Measurements from ENCODE around the gene SET. TPM values are rescaled to one million over a fixed set of nuclear protein-coding genes. Genes with fewer than 3 reads are reported as not detected.
"Not testable (repeated sequence)": the region's sequence is repeated elsewhere in the genome, so short reads cannot be mapped to it uniquely, and the experiment has no call there.

SET gene
- total and polyA plus RNA-seq, 2 donors (not counting 1 experiment from before 2014, with no cell fraction given): 54.9 to 309 TPM

DNA sequence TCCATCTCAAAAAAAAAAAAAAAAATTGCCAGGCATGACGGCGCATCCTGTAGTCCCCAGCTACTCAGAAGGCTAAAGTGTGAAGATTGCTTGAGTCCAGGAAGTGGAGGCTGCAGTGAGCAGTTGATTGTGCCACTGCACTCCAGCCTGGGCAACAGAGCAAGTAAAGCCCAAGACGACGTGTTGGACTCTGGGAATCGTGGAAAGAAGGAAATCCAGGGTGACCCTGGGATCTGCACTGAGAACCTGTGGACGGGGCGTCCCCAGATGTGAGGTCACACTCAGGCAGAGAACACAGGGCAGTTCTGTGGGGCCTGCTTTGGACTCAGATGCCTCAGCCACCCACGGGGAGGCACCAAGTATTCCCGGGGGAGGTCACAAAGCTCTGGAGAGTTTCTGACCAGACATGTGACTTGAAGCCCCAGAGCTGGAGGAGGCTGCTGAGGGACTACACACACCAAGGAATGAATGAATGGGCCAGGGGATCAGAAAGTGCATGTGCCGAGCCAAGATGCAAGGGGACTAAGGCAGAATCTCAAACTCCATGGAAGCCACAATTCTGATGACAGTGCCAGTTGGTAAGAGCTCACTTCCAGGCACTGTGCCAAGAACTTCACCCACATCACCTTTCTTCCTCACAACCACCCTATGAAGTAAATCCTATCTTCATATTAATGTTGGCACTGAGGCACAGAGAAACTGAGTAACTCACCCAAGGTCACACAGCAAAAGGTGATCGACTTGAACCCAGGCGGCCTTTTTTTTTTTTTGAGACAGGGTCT is 45.3 kb upstream of the SET start:
- intact Hi-C loops (cut with micrococcal nuclease): no loop called here
- Histone ChIP-seq H3K9me3 (ENCODE audit: control extremely low read depth in 1 of 3, control insufficient read depth in 2 of 3, insufficient read depth in 1 of 3, low read length in 2 of 3) (no peaks in the 10 kb centered on the region), H3K79me2 (ENCODE audit: control insufficient read depth, insufficient read depth, low read length) (peaks cover 50% of the 10 kb centered on the region), H2AFZ (ENCODE audit: insufficient read depth, low read depth, low read length, poor library complexity, severe bottlenecking) (no peak overlapping the region), H3K9ac (ENCODE audit: low read length) (no peak overlapping the region), H3K36me3 (replicated peaks in 1 of 2; ENCODE audit: control extremely low read depth in 1 of 2, control insufficient read depth in 1 of 2, extremely low read depth in 1 of 2, insufficient read depth in 2 of 2, low read length in 1 of 2) (peaks cover 0 to 12% of the 10 kb centered on the region in 2 experiments), H3K4me3 (ENCODE audit: control extremely low read depth in 1 of 5, extremely low read depth in 1 of 5, insufficient read depth in 1 of 5, low read depth in 2 of 5, low read length in 4 of 5) (no peak overlapping the region), H3K4me2 (replicated peaks; ENCODE audit: low read depth, low read length, poor library complexity, severe bottlenecking) (peak overlapping the region; percentile 32), H3K27me3 (replicated peaks in 1 of 4; ENCODE audit: control extremely low read depth in 1 of 4, control insufficient read depth in 3 of 4, insufficient read depth in 4 of 4, low read length in 3 of 4) (no peaks in the 10 kb centered on the region), H4K20me1 (ENCODE audit: control insufficient read depth, insufficient read depth, low read length, poor library complexity, severe bottlenecking) (no peaks in the 10 kb centered on the region), H3K4me1 (ENCODE audit: control insufficient read depth in 2 of 2, insufficient read depth in 2 of 2, low read length in 2 of 2) (peaks cover 6 to 15% of the 10 kb centered on the region in 2 donors), H3K27ac (ENCODE audit: low read length in 2 of 2) (peak overlapping the region; percentile 29 to 56)
- ChIA-PET CTCF (interaction anchor here (0.7 to 1.0 kb wide), 2 partner anchors 77 to 175 kb away, joined by 3 read pairs; partner anchors contain the start of gene ENDOG), POLR2A (interaction anchor here (0.6 to 1.0 kb wide), 3 partner anchors 8 to 1780 kb away, joined by 3 to 7 read pairs (median 5); no protein-coding TSS in a partner anchor)
- Mint-ChIP-seq H3K27ac (peak overlapping the region; percentile 92), H3K9me3 (ENCODE audit: insufficient read depth) (no peaks in the 10 kb centered on the region), H3K4me3 (peak overlapping the region; percentile 69), H3K4me1 (peaks cover 18% of the 10 kb centered on the region), H3K27me3 (no peaks in the 10 kb centered on the region)
- 67% methylated on average over 11 of the region's 12 CpGs for WGBS (ENCODE audit: insufficient coverage)
- TF ChIP-seq CTCF (IDR thresholded peaks at IDR 0.05) (no peak), EZH2 (IDR thresholded peaks at IDR 0.05; ENCODE audit: borderline replicate concordance, insufficient read depth, low read depth, low read length, poor library complexity, severe bottlenecking) (no peak)
- peak; percentile 50 for DNase-seq
- ATAC-seq (ENCODE audit: low read depth): peak; percentile 71

GRCh38 chr9:128648206-128648605 is 40.8 kb upstream of the SET start:
- H2AFZ ChIP-seq (ENCODE audit: insufficient read depth, low read depth, low read length, poor library complexity, severe bottlenecking); H3K4me3 ChIP-seq (ENCODE audit: control extremely low read depth in 1 of 5, extremely low read depth in 1 of 5, insufficient read depth in 1 of 5, low read depth in 2 of 5, low read length in 4 of 5); H4K20me1 ChIP-seq (ENCODE audit: control insufficient read depth, insufficient read depth, low read length, poor library complexity, severe bottlenecking); H3K9ac ChIP-seq (ENCODE audit: low read length); H3K27me3 ChIP-seq (replicated peaks in 1 of 4; ENCODE audit: control extremely low read depth in 1 of 4, control insufficient read depth in 3 of 4, insufficient read depth in 4 of 4, low read length in 3 of 4); H3K36me3 ChIP-seq (replicated peaks in 1 of 2; ENCODE audit: control extremely low read depth in 1 of 2, control insufficient read depth in 1 of 2, extremely low read depth in 1 of 2, insufficient read depth in 2 of 2, low read length in 1 of 2); H3K4me3 Mint-ChIP-seq; H3K27ac Mint-ChIP-seq; H3K9me3 ChIP-seq (ENCODE audit: control extremely low read depth in 1 of 3, control insufficient read depth in 2 of 3, insufficient read depth in 1 of 3, low read length in 2 of 3); H3K27ac ChIP-seq (ENCODE audit: low read length in 2 of 2); H3K27me3 Mint-ChIP-seq; H3K4me2 ChIP-seq (replicated peaks; ENCODE audit: low read depth, low read length, poor library complexity, severe bottlenecking); H3K9me3 Mint-ChIP-seq (ENCODE audit: insufficient read depth); H3K4me1 ChIP-seq (ENCODE audit: control insufficient read depth in 2 of 2, insufficient read depth in 2 of 2, low read length in 2 of 2): not testable (repeated sequence)
- ATAC-seq (ENCODE audit: low read depth) (peak; percentile 65), DNase-seq (peak; percentile 69)
- H3K79me2 ChIP-seq (ENCODE audit: control insufficient read depth, insufficient read depth, low read length): peaks cover 41% of the 10 kb centered on the region
- ChIA-PET POLR2A (interaction anchor here (0.6 to 0.7 kb wide), 3 partner anchors 30 to 1811 kb away, joined by 3 to 6 read pairs (median 4); no protein-coding TSS in a partner anchor), CTCF (interaction anchor here (0.6 to 2.4 kb wide), 10 partner anchors 36 to 316 kb away, joined by 3 to 29 read pairs (median 4); partner anchors contain the start of genes ENDOG and ZDHHC12)
- TF ChIP-seq CTCF (IDR thresholded peaks at IDR 0.05): peak; percentile 55
- WGBS (ENCODE audit: insufficient coverage): 76% methylated on average over 4 of the region's 9 CpGs
- intact Hi-C loops (cut with micrococcal nuclease): loop anchor here (2.0 to 5.0 kb wide), 4 partner anchors 39 to 281 kb away; partner anchors contain the start of genes ENDOG and SET
- peaks cover 11% of the 10 kb centered on the region for H3K4me1 Mint-ChIP-seq

Measured in B cell (primary cell).